ENCODE results near the gene TUBGCP5. TPM values are rescaled to one million over a fixed set of nuclear protein-coding genes. Genes with fewer than 3 reads are reported as not detected.

TUBGCP5 gene
- total RNA-seq, 1 experiment from 2014 or later: 18.8 TPM

DNA sequence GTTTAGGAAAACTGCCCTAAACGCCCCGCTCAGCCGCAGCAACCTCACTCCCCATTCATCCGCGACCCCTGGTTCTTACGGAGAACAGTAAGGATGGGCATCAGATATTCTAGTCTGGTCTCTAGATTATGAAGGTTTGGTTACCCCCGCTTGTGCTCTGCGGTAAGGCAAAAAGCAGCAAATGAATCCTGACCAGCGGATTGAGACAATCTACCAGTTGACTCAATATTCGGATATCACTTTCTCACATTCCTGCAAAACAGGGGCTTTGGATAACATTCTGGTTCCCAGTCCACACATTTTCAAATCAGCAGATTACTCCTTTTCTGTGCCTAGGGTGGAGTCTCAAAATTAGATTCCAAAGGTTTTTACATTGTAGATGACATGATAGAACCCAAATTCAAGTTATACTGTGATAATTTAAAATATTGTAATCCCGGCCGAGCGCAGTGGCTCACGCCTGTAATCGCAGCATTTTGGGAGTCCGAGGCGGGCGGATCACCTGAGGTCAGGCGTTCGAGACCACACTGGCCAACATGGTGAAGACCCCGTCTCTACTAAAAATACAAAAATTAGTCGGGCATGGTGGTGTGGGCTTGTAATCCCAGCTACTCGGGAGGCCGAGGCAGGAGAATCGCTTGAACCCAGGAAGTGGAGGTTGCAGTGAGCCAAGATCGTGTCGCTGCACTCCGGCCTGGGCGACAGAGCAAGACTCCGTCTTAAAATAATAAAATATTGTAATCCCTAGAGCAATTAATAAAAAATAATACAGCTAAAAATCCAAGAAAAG is 58.1 kb downstream of the TUBGCP5 start:
- peaks cover 42% of the 10 kb centered on the region for H3K27me3 Mint-ChIP-seq (ENCODE audit: low read depth)
- H3K27ac Mint-ChIP-seq: no peak overlapping the region
- no peaks in the 10 kb centered on the region for H3K9me3 Mint-ChIP-seq
- ChIA-PET POLR2A (no interaction called here), CTCF (interaction anchor here (1.2 kb wide), 1 partner anchor 55 kb away, joined by 3 read pairs; no protein-coding TSS in a partner anchor)
- H3K4me1 Mint-ChIP-seq: peaks cover 7% of the 10 kb centered on the region
- TF ChIP-seq ZNF396 (CRISPR knock-in tag; IDR thresholded peaks at IDR 0.05; ENCODE audit: borderline replicate concordance) (no peak), MYBL2 (CRISPR knock-in tag; IDR thresholded peaks at IDR 0.05) (no peak), ZNF263 (CRISPR knock-in tag; IDR thresholded peaks at IDR 0.05; ENCODE audit: low read depth) (no peak), RELA (CRISPR knock-in tag; IDR thresholded peaks at IDR 0.05; ENCODE audit: borderline replicate concordance) (no peak), ZBTB21 (CRISPR knock-in tag; IDR thresholded peaks at IDR 0.05; ENCODE audit: borderline replicate concordance) (no peak), JAZF1 (CRISPR knock-in tag; IDR thresholded peaks at IDR 0.05) (no peak)
- TF ChIP-seq, protein P1, sequence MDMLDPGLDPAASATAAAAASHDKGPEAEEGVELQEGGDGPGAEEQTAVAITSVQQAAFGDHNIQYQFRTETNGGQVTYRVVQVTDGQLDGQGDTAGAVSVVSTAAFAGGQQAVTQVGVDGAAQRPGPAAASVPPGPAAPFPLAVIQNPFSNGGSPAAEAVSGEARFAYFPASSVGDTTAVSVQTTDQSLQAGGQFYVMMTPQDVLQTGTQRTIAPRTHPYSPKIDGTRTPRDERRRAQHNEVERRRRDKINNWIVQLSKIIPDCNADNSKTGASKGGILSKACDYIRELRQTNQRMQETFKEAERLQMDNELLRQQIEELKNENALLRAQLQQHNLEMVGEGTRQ (CRISPR knock-in tag; IDR thresholded peaks at IDR 0.05): no peak
- TF ChIP-seq, protein P2, sequence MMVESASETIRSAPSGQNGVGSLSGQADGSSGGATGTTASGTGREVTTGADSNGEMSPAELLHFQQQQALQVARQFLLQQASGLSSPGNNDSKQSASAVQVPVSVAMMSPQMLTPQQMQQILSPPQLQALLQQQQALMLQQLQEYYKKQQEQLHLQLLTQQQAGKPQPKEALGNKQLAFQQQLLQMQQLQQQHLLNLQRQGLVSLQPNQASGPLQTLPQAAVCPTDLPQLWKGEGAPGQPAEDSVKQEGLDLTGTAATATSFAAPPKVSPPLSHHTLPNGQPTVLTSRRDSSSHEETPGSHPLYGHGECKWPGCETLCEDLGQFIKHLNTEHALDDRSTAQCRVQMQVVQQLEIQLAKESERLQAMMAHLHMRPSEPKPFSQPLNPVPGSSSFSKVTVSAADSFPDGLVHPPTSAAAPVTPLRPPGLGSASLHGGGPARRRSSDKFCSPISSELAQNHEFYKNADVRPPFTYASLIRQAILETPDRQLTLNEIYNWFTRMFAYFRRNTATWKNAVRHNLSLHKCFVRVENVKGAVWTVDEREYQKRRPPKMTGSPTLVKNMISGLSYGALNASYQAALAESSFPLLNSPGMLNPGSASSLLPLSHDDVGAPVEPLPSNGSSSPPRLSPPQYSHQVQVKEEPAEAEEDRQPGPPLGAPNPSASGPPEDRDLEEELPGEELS (CRISPR knock-in tag; IDR thresholded peaks at IDR 0.05): no peak
- DNase-seq (ENCODE audit: low spot score) (no peak), ATAC-seq (no peak)
- H3K36me3 Mint-ChIP-seq: no peaks in the 10 kb centered on the region
- H3K4me3 Mint-ChIP-seq: peak overlapping the region; percentile 80

DNA sequence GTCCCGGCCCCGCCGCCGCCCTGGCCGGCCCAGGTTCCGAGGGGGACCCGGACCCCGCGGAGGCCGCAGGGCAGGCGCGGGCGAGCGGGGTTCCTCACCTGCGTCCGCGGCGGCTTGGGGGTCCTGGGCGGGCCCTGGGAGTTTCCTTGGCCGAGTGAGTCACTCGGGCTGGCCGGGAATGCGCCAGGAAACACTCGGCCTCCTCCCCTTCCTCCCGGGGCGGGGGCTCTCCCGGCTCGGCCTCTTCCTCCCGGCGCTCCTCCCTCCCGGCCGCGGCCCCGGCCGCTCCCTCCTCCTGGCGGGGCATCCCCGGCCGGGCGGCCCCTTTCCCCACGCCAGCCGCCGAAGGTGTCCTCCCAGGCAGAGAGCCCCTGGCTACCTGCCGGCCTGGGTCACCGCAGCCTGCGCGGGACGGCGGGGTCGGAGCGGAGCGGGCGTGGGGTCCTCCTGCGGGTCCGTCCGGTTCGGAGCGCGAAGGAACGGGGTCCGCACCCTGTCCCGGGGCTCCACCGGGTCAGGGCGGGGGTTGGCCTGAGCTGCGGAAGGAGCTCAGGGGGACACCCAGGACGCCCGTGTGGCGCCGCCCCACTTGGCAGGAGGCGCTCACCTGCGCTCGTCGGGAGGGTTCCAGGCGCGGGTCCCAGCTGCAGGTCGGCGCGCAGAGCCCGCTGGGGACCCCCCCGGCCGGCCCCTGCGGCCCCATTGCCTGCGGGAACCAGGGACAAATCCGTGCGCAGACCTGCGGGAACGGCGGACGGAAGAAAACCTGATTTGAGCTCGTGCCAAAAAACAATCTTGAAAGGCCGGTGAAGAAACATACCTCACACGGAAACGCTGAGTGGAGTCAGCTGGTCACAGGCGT is 58.9 kb downstream of the TUBGCP5 start, which contains the start of gene CYFIP1:
TSS of gene CYFIP1 (minus strand) at position 180 of the 862 bp plus-strand sequence. CDS start 33,083 bp downstream, outside the sequence.
- Mint-ChIP-seq H3K4me3 (peak within 1 kb of the TSS; percentile 99), H3K9me3 (no peaks in the 10 kb centered on the region), H3K27me3 (ENCODE audit: low read depth) (peaks cover 42% of the 10 kb centered on the region), H3K36me3 (no peaks in the 10 kb centered on the region), H3K4me1 (peaks cover 7% of the 10 kb centered on the region), H3K27ac (peak within 1 kb of the TSS; percentile 77; the same call in 1 of the 2 replicates)
- DNase-seq (ENCODE audit: low spot score): peak; percentile 76
- peak; percentile 80 for ATAC-seq
- ChIA-PET POLR2A (interaction anchor here (1.0 kb wide), 1 partner anchor 142 kb away, joined by 3 read pairs; no protein-coding TSS in a partner anchor), CTCF (interaction anchor here (1.2 to 1.3 kb wide), 2 partner anchors 56 to 59 kb away, joined by 3 read pairs; partner anchors contain the start of gene TUBGCP5)
- TF ChIP-seq, protein P3, sequence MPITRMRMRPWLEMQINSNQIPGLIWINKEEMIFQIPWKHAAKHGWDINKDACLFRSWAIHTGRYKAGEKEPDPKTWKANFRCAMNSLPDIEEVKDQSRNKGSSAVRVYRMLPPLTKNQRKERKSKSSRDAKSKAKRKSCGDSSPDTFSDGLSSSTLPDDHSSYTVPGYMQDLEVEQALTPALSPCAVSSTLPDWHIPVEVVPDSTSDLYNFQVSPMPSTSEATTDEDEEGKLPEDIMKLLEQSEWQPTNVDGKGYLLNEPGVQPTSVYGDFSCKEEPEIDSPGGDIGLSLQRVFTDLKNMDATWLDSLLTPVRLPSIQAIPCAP (CRISPR knock-in tag; IDR thresholded peaks at IDR 0.05): 0 out of 2 replicates have a peak, but pooled peaks have one; percentile 18
- TF ChIP-seq, protein P4, sequence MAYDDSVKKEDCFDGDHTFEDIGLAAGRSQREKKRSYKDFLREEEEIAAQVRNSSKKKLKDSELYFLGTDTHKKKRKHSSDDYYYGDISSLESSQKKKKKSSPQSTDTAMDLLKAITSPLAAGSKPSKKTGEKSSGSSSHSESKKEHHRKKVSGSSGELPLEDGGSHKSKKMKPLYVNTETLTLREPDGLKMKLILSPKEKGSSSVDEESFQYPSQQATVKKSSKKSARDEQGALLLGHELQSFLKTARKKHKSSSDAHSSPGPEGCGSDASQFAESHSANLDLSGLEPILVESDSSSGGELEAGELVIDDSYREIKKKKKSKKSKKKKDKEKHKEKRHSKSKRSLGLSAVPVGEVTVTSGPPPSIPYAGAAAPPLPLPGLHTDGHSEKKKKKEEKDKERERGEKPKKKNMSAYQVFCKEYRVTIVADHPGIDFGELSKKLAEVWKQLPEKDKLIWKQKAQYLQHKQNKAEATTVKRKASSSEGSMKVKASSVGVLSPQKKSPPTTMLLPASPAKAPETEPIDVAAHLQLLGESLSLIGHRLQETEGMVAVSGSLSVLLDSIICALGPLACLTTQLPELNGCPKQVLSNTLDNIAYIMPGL (CRISPR knock-in tag; IDR thresholded peaks at IDR 0.05): peak; percentile 77
- no peak for TF ChIP-seq RELA (CRISPR knock-in tag; IDR thresholded peaks at IDR 0.05; ENCODE audit: borderline replicate concordance)
- no peak for TF ChIP-seq NR2C2 (CRISPR knock-in tag; IDR thresholded peaks at IDR 0.05)
- TF ChIP-seq ELF4 (CRISPR knock-in tag; IDR thresholded peaks at IDR 0.05; ENCODE audit: low read depth): 0 out of 2 replicates have a peak, but pooled peaks have one; percentile 23
- 0 out of 2 replicates have a peak, but pooled peaks have one; percentile 13 for TF ChIP-seq TCF7 (CRISPR knock-in tag; IDR thresholded peaks at IDR 0.05; ENCODE audit: low read depth)
- TF ChIP-seq HMGA2 (CRISPR knock-in tag; IDR thresholded peaks at IDR 0.05): no peak
- TF ChIP-seq, protein P5, sequence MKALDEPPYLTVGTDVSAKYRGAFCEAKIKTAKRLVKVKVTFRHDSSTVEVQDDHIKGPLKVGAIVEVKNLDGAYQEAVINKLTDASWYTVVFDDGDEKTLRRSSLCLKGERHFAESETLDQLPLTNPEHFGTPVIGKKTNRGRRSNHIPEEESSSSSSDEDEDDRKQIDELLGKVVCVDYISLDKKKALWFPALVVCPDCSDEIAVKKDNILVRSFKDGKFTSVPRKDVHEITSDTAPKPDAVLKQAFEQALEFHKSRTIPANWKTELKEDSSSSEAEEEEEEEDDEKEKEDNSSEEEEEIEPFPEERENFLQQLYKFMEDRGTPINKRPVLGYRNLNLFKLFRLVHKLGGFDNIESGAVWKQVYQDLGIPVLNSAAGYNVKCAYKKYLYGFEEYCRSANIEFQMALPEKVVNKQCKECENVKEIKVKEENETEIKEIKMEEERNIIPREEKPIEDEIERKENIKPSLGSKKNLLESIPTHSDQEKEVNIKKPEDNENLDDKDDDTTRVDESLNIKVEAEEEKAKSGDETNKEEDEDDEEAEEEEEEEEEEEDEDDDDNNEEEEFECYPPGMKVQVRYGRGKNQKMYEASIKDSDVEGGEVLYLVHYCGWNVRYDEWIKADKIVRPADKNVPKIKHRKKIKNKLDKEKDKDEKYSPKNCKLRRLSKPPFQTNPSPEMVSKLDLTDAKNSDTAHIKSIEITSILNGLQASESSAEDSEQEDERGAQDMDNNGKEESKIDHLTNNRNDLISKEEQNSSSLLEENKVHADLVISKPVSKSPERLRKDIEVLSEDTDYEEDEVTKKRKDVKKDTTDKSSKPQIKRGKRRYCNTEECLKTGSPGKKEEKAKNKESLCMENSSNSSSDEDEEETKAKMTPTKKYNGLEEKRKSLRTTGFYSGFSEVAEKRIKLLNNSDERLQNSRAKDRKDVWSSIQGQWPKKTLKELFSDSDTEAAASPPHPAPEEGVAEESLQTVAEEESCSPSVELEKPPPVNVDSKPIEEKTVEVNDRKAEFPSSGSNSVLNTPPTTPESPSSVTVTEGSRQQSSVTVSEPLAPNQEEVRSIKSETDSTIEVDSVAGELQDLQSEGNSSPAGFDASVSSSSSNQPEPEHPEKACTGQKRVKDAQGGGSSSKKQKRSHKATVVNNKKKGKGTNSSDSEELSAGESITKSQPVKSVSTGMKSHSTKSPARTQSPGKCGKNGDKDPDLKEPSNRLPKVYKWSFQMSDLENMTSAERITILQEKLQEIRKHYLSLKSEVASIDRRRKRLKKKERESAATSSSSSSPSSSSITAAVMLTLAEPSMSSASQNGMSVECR (CRISPR knock-in tag; IDR thresholded peaks at IDR 0.05; ENCODE audit: borderline replicate concordance): peak; percentile 72; the same call in 1 of the 2 replicates
- TF ChIP-seq CBFB (CRISPR knock-in tag; IDR thresholded peaks at IDR 0.05; ENCODE audit: low read depth): no peak
- TF ChIP-seq, protein P6, sequence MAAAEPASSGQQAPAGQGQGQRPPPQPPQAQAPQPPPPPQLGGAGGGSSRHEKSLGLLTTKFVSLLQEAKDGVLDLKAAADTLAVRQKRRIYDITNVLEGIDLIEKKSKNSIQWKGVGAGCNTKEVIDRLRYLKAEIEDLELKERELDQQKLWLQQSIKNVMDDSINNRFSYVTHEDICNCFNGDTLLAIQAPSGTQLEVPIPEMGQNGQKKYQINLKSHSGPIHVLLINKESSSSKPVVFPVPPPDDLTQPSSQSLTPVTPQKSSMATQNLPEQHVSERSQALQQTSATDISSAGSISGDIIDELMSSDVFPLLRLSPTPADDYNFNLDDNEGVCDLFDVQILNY (CRISPR knock-in tag; IDR thresholded peaks at IDR 0.05): peak; percentile 46; the same call in 1 of the 2 replicates
- TF ChIP-seq, protein P7, sequence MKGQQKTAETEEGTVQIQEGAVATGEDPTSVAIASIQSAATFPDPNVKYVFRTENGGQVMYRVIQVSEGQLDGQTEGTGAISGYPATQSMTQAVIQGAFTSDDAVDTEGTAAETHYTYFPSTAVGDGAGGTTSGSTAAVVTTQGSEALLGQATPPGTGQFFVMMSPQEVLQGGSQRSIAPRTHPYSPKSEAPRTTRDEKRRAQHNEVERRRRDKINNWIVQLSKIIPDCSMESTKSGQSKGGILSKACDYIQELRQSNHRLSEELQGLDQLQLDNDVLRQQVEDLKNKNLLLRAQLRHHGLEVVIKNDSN (CRISPR knock-in tag; IDR thresholded peaks at IDR 0.05): peak; percentile 18; the same call in 1 of the 2 replicates
- 0 out of 2 replicates have a peak, but pooled peaks have one; percentile 13 for TF ChIP-seq SP1 (CRISPR knock-in tag; conservative IDR thresholded peaks at IDR 0.05)

Measured in WTC11 (cell line).